MM.1S (cell line): Measurements from ENCODE around the gene PCDHA12.

Source experiments
- DNase-seq: peaks from one replicate; pipeline ENCODE4 v3.0.0-alpha.2; 2015
- H2AFZ ChIP-seq: fragments of 300-600 bp; sonication (generic); 2 replicates; pipeline ENCODE4 v1.6.0; 2016; ENCODE audit warnings: antibody characterized with exemption, low read length
- H3F3A ChIP-seq: fragments of 300-600 bp; sonication (generic); 2 replicates; pipeline ENCODE4 v1.6.1; 2016; ENCODE audit warnings: mild to moderate bottlenecking, antibody characterized with exemption, low read length, moderate library complexity, mixed read lengths; ENCODE audit not compliant: insufficient read depth
- H3K27ac ChIP-seq: fragments of 300-600 bp; sonication (generic); 2 replicates; pipeline ENCODE4 v1.5.1; 2016; ENCODE audit warnings: mild to moderate bottlenecking, low read length
- H3K27me3 ChIP-seq: fragments of 300-600 bp; sonication (generic); replicated peaks from 2 replicates; pipeline ENCODE4 v1.6.0; 2016; ENCODE audit warnings: low read length; ENCODE audit not compliant: insufficient read depth
- H3K36me3 ChIP-seq: fragments of 300-600 bp; sonication (generic); replicated peaks from 2 replicates; pipeline ENCODE4 v1.6.1; 2016; ENCODE audit warnings: mild to moderate bottlenecking, low read length, mixed read lengths; ENCODE audit not compliant: insufficient read depth
- H3K4me1 ChIP-seq: fragments of 300-600 bp; sonication (generic); 2 replicates; pipeline ENCODE4 v1.6.1; 2016; ENCODE audit warnings: low read length, mixed read lengths
- H3K4me2 ChIP-seq: fragments of 300-600 bp; sonication (generic); 2 replicates; pipeline ENCODE4 v1.6.0; 2016; ENCODE audit warnings: low read depth, low read length
- H3K4me3 ChIP-seq: fragments of 300-600 bp; sonication (generic); 2 replicates; pipeline ENCODE4 v1.5.1; 2016; ENCODE audit warnings: low read length, mixed read lengths
- H3K79me2 ChIP-seq: fragments of 300-600 bp; sonication (generic); 2 replicates; pipeline ENCODE4 v1.6.1; 2016; ENCODE audit warnings: mixed run types, low read length, mixed read lengths
- H3K9ac ChIP-seq: fragments of 300-600 bp; sonication (generic); 2 replicates; pipeline ENCODE4 v1.6.1; 2016; ENCODE audit warnings: low read length, mixed read lengths
- H3K9me2 ChIP-seq: fragments of 300-600 bp; sonication (generic); replicated peaks from 2 replicates; pipeline ENCODE4 v1.6.1; 2016; ENCODE audit warnings: mild to moderate bottlenecking, low read length, mixed read lengths; ENCODE audit not compliant: insufficient read depth
- H3K9me3 ChIP-seq: fragments of 300-600 bp; sonication (generic); replicated peaks from 2 replicates; pipeline ENCODE4 v1.6.1; 2016; ENCODE audit warnings: mild to moderate bottlenecking, low read length, mixed read lengths; ENCODE audit not compliant: insufficient read depth
- H4K20me1 ChIP-seq: fragments of 300-600 bp; sonication (generic); 2 replicates; pipeline ENCODE4 v1.6.1; 2016; ENCODE audit warnings: mild to moderate bottlenecking, low read length, moderate library complexity, mixed read lengths; ENCODE audit not compliant: insufficient read depth
- CTCF ChIP-seq: fragments of 300-600 bp; sonication (generic); IDR thresholded peaks from 2 replicates; pipeline ENCODE4 v1.5.1; 2016; ENCODE audit warnings: antibody characterized with exemption, low read length, mixed read lengths
- EZH2 ChIP-seq: fragments of 300-600 bp; sonication (generic); optimal IDR thresholded peaks from 2 replicates; pipeline ENCODE3; 2017; ENCODE audit warnings: low read depth, mild to moderate bottlenecking, antibody characterized with exemption, low read length, mixed read lengths
- EZH2phosphoT487 ChIP-seq: fragments of 300-600 bp; sonication (generic); IDR thresholded peaks from 2 replicates; pipeline ENCODE4 v1.6.1; 2018; ENCODE audit warnings: antibody characterized with exemption, low read length

PCDHA12 gene

DNA sequence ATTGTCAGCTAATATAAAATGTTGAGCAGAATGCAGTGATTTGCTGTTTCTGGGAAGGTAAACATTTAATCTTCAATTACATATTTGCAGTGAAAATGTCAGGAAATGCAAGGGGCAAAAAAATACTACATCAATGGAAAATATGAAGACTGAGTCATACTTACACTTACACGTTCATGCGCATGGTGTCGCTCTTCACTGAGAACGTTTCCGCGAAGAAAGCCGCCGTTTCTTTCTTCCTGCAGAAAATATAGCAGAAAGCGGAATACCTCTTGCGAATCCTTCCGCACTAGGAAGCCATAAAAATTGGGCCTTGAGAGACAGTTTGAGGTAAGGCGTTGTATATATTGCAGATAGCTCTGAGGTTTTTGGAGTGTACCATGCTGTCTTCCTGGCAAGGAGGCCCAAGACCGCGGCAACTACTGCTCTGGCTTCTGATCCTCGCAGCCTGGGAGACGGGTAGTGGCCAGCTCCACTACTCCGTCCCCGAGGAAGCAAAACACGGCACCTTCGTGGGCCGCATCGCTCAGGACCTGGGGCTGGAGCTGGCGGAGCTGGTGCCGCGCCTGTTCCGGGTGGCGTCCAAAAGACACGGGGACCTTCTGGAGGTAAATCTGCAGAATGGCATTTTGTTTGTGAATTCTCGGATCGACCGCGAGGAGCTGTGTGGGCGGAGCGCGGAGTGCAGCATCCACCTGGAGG is 6.9 kb downstream of the PCDHA12 start, which contains the start of gene PCDHA13:
Gene PCDHA13 (plus strand): TSS at position 236 of the 702 bp plus-strand sequence. CDS start 145 bp downstream, at position 381.
- Histone ChIP-seq H2AFZ (no peak within 1 kb of the TSS), H3F3A (no peaks in the 10 kb centered on the region), H3K79me2 (no peaks in the 10 kb centered on the region), H3K27ac (no peak within 1 kb of the TSS), H3K4me1 (no peaks in the 10 kb centered on the region), H4K20me1 (no peaks in the 10 kb centered on the region), H3K36me3 (no peaks in the 10 kb centered on the region), H3K9me2 (no peaks in the 10 kb centered on the region), H3K4me2 (no peak within 1 kb of the TSS), H3K4me3 (no peak within 1 kb of the TSS), H3K27me3 (no peaks in the 10 kb centered on the region), H3K9me3 (no peaks in the 10 kb centered on the region), H3K9ac (no peak within 1 kb of the TSS)
- TF ChIP-seq EZH2phosphoT487 = no peak
- no peak for DNase-seq

- TF ChIP-seq EZH2 = no peak
- no peak for TF ChIP-seq EZH2phosphoT487
- TF ChIP-seq CTCF = no peak
- no peaks in the 10 kb centered on the region for H4K20me1 ChIP-seq
- H3K27me3 ChIP-seq = no peaks in the 10 kb centered on the region
- no peak overlapping the region for H3K4me3 ChIP-seq
- H3K4me1 ChIP-seq = no peaks in the 10 kb centered on the region
- H3K79me2 ChIP-seq = no peaks in the 10 kb centered on the region
- no peak overlapping the region for H3K4me2 ChIP-seq
- H3F3A ChIP-seq = no peaks in the 10 kb centered on the region
- H2AFZ ChIP-seq = no peak overlapping the region
- H3K36me3 ChIP-seq = no peaks in the 10 kb centered on the region
- H3K9me3 ChIP-seq = no peaks in the 10 kb centered on the region
- H3K9ac ChIP-seq = no peak overlapping the region
- no peaks in the 10 kb centered on the region for H3K9me2 ChIP-seq
- H3K27ac ChIP-seq = no peak overlapping the region
- DNase-seq = no peak
Observed at GRCh38 chr5:140882591-140882899, 7.4 kb downstream of the PCDHA12 start.

- H3K36me3 ChIP-seq = no peaks in the 10 kb centered on the region
- no peaks in the 10 kb centered on the region for H3K9me3 ChIP-seq
- H3K79me2 ChIP-seq = no peaks in the 10 kb centered on the region
- no peak overlapping the region for H3K4me2 ChIP-seq
- no peak overlapping the region for H3K27ac ChIP-seq
- no peaks in the 10 kb centered on the region for H3K4me1 ChIP-seq
- no peak overlapping the region for H2AFZ ChIP-seq
- no peak for TF ChIP-seq EZH2
- no peak for TF ChIP-seq CTCF
- no peak for TF ChIP-seq EZH2phosphoT487
- no peak overlapping the region for H3K4me3 ChIP-seq
- H4K20me1 ChIP-seq = no peaks in the 10 kb centered on the region
- H3K27me3 ChIP-seq = no peaks in the 10 kb centered on the region
- DNase-seq = no peak
- no peak overlapping the region for H3K9ac ChIP-seq
- H3K9me2 ChIP-seq = no peaks in the 10 kb centered on the region
- H3F3A ChIP-seq = no peaks in the 10 kb centered on the region
Observed at GRCh38 chr5:140883373-140883772, 8.3 kb downstream of the PCDHA12 start.

- Histone ChIP-seq H3K9me2 (no peaks in the 10 kb centered on the region), H3F3A (no peaks in the 10 kb centered on the region), H3K4me3 (no peak overlapping the region), H2AFZ (no peak overlapping the region), H4K20me1 (no peaks in the 10 kb centered on the region), H3K36me3 (no peaks in the 10 kb centered on the region), H3K27ac (no peak overlapping the region), H3K9me3 (no peaks in the 10 kb centered on the region), H3K79me2 (no peaks in the 10 kb centered on the region), H3K4me2 (no peak overlapping the region), H3K9ac (no peak overlapping the region), H3K27me3 (no peaks in the 10 kb centered on the region), H3K4me1 (no peaks in the 10 kb centered on the region)
- no peak for TF ChIP-seq EZH2phosphoT487
- no peak for TF ChIP-seq EZH2
- no peak for TF ChIP-seq CTCF
- DNase-seq = no peak
Observed at GRCh38 chr5:140883927-140884697, 9.0 kb downstream of the PCDHA12 start.
